ENCODE results near the gene ZNF385B. TPM values are rescaled to one million over a fixed set of nuclear protein-coding genes. Genes with fewer than 3 reads are reported as not detected.
"Not testable (repeated sequence)": the region's sequence is repeated elsewhere in the genome, so short reads cannot be mapped to it uniquely, and the experiment has no call there.

The ZNF385B gene
- total RNA-seq, 4 donors from 2014 or later = 2.2 to 5.0 (median 4.0) TPM

GRCh38 chr2:179788104-179788503, 73.3 kb downstream of the ZNF385B start:
- Histone ChIP-seq H3K27ac (replicated peaks in 1 of 4) (no peak overlapping the region), H3K4me1 (no peaks in the 10 kb centered on the region), H3K36me3 (no peaks in the 10 kb centered on the region), H3K4me3 (no peak overlapping the region), H3K27me3 (no peaks in the 10 kb centered on the region), H3K9me3 (no peaks in the 10 kb centered on the region)
- 92% methylated on average over 3 of the region's 3 CpGs for WGBS
- intact Hi-C loops (cut with DNase I) = no loop called here
- no peak for TF ChIP-seq POLR2A (IDR thresholded peaks at IDR 0.05; ENCODE audit: low read depth)
- TF ChIP-seq EP300 (IDR thresholded peaks at IDR 0.05) = no peak
- TF ChIP-seq CTCF (IDR thresholded peaks at IDR 0.05) = no peak
- TF ChIP-seq POLR2AphosphoS5 (IDR thresholded peaks at IDR 0.05) = no peak
- DNase-seq (ENCODE audit: extremely low spot score) = no peak

- H3K9me3 ChIP-seq = no peaks in the 10 kb centered on the region
- no peaks in the 10 kb centered on the region for H3K27me3 ChIP-seq
- intact Hi-C loops (cut with DNase I) = no loop called here
- TF ChIP-seq CTCF (IDR thresholded peaks at IDR 0.05) = no peak
- no peak for TF ChIP-seq POLR2A (IDR thresholded peaks at IDR 0.05; ENCODE audit: low read depth)
- no peak for TF ChIP-seq EP300 (IDR thresholded peaks at IDR 0.05)
- TF ChIP-seq POLR2AphosphoS5 (IDR thresholded peaks at IDR 0.05) = no peak
- H3K4me1 ChIP-seq = no peaks in the 10 kb centered on the region
- H3K4me3 ChIP-seq = no peak overlapping the region
- H3K36me3 ChIP-seq = no peaks in the 10 kb centered on the region
- H3K27ac ChIP-seq (replicated peaks in 1 of 4) = no peak overlapping the region
- 83% methylated on average over 2 of the region's 2 CpGs for WGBS
- DNase-seq (ENCODE audit: extremely low spot score) = no peak
These were observed 73.8 kb downstream of the ZNF385B start for GRCh38 chr2:179787601-179788000.

GRCh38 chr2:179785902-179786301, 75.5 kb downstream of the ZNF385B start:
- Histone ChIP-seq H3K27me3 (no peaks in the 10 kb centered on the region), H3K9me3 (no peaks in the 10 kb centered on the region), H3K4me1 (no peaks in the 10 kb centered on the region), H3K36me3 (no peaks in the 10 kb centered on the region), H3K4me3 (no peak overlapping the region), H3K27ac (replicated peaks in 1 of 4) (no peak overlapping the region)
- TF ChIP-seq CTCF (IDR thresholded peaks at IDR 0.05) = no peak
- no peak for TF ChIP-seq POLR2A (IDR thresholded peaks at IDR 0.05; ENCODE audit: low read depth)
- no peak for TF ChIP-seq POLR2AphosphoS5 (IDR thresholded peaks at IDR 0.05)
- no peak for TF ChIP-seq EP300 (IDR thresholded peaks at IDR 0.05)
- intact Hi-C loops (cut with DNase I) = no loop called here
- 100% methylated on average over 1 of the region's 1 CpG for WGBS
- no peak for DNase-seq (ENCODE audit: extremely low spot score)

- DNase-seq (ENCODE audit: extremely low spot score); intact Hi-C loops (cut with DNase I); H3K4me1 ChIP-seq; H3K4me3 ChIP-seq; H3K36me3 ChIP-seq; H3K27me3 ChIP-seq; H3K9me3 ChIP-seq; H3K27ac ChIP-seq (replicated peaks in 1 of 4): not testable (repeated sequence)
- 87% methylated on average over 2 of the region's 2 CpGs for WGBS
These were observed 79.1 kb downstream of the ZNF385B start for GRCh38 chr2:179782346-179782745.

GRCh38 chr2:179773986-179774385, 87.4 kb downstream of the ZNF385B start:
- Histone ChIP-seq H3K4me1 (peaks cover 3 to 10% (median 5%) of the 10 kb centered on the region in 4 donors), H3K27ac (replicated peaks in 1 of 4) (no peak overlapping the region), H3K27me3 (no peaks in the 10 kb centered on the region), H3K9me3 (no peaks in the 10 kb centered on the region), H3K36me3 (no peaks in the 10 kb centered on the region), H3K4me3 (no peak overlapping the region)
- DNase-seq (ENCODE audit: extremely low spot score) = no peak
- no peak for TF ChIP-seq POLR2AphosphoS5 (IDR thresholded peaks at IDR 0.05)
- no peak for TF ChIP-seq EP300 (IDR thresholded peaks at IDR 0.05)
- TF ChIP-seq POLR2A (IDR thresholded peaks at IDR 0.05; ENCODE audit: low read depth) = no peak
- no peak for TF ChIP-seq CTCF (IDR thresholded peaks at IDR 0.05)
- intact Hi-C loops (cut with DNase I) = no loop called here
- 97% methylated on average over 4 of the region's 4 CpGs for WGBS

Measured in esophagus muscularis mucosa (tissue), 4 donors.